Panc1 (cell line): ENCODE measurements around the gene GPC6. TPM values are rescaled to one million over a fixed set of nuclear protein-coding genes. Genes with fewer than 3 reads are reported as not detected.

Experiments
- ATAC-seq: fragments of 200-7000 bp; cut with Tn5 transposase; 2 replicates; pipeline ENCODE4 v1.9.1; 2020; ENCODE audit warnings: mild to moderate bottlenecking, moderate library complexity
- BruUV-seq: library from RNA; stranded (reverse); fragments of 400-500 nt; replicated peaks from 2 replicates; lab custom pipeline; 2021; lab: Mats Ljungman, UMichigan
- CTCF ChIA-PET: fragments of 300-600 bp; sonication (Branson Sonifier 250); formaldehyde crosslinking; loops from one replicate; lab custom pipeline; 2022; ENCODE audit warnings: antibody characterized with exemption; lab: Charles Lee
- POLR2A ChIA-PET: fragments of 300-600 bp; sonication (Branson Sonifier 250); formaldehyde crosslinking; loops from one replicate; lab custom pipeline; 2022; ENCODE audit warnings: antibody characterized with exemption; lab: Charles Lee
- DNase-seq: peaks from one replicate; pipeline ENCODE4 v3.0.0-alpha.2; 2010; ENCODE audit warnings: low read depth, low spot score
- H3K27ac ChIP-seq: 2 replicates; pipeline ENCODE4 v1.5.1; 2011; ENCODE audit warnings: mild to moderate bottlenecking, low read length, inconsistent platforms
- H3K27me3 ChIP-seq: fragments of 200-500 bp; sonication (Bioruptor generic); 2 replicates; pipeline ENCODE4 v1.6.0; 2014; ENCODE audit warnings: low read length, inconsistent platforms; ENCODE audit not compliant: control insufficient read depth, insufficient read depth
- H3K36me3 ChIP-seq: fragments of 200-500 bp; sonication (Bioruptor generic); 2 replicates; pipeline ENCODE4 v1.5.1; 2014; ENCODE audit warnings: inconsistent platforms, mild to moderate bottlenecking, low read length, moderate library complexity; ENCODE audit not compliant: control insufficient read depth, insufficient read depth
- H3K4me1 ChIP-seq: 2 replicates; pipeline ENCODE4 v1.5.1; 2011; ENCODE audit warnings: inconsistent platforms, mild to moderate bottlenecking, low read length, moderate library complexity; ENCODE audit not compliant: control insufficient read depth, insufficient read depth
- H3K4me3 ChIP-seq, 2 experiments: 2 replicates each; pipeline ENCODE4 v1.5.1; 2011 to 2012; ENCODE audit warnings: low read depth in 2 of 2, low read length in 2 of 2, mild to moderate bottlenecking in 2 of 2, inconsistent platforms in 1 of 2, moderate library complexity in 1 of 2
- H3K9me3 ChIP-seq: fragments of 200-500 bp; sonication (Bioruptor generic); 2 replicates; pipeline ENCODE4 v1.5.1; 2014; ENCODE audit warnings: low read depth, mild to moderate bottlenecking, inconsistent platforms, low read length, moderate library complexity; ENCODE audit not compliant: control insufficient read depth, insufficient read depth
- POLR2AphosphoS5 ChIP-seq: IDR thresholded peaks from 2 replicates; pipeline ENCODE4 v1.6.1; 2012; ENCODE audit warnings: mild to moderate bottlenecking, low read depth, low read length, moderate library complexity
- SIN3A ChIP-seq: IDR thresholded peaks from 2 replicates; pipeline ENCODE4 v1.6.1; 2012; ENCODE audit warnings: low read depth, mild to moderate bottlenecking, low read length, moderate library complexity, borderline replicate concordance; ENCODE audit not compliant: insufficient read depth
- TCF7L2 ChIP-seq: IDR thresholded peaks from 2 replicates; pipeline ENCODE4 v1.6.1; 2011; ENCODE audit warnings: mild to moderate bottlenecking, low read depth, low read length, inconsistent platforms
- in situ Hi-C: cut with HindIII; loops from 2 replicates; pipeline ENCODE4 v1.10.0; 2016; ENCODE audit warnings: low sequenced_read_pairs, low pct_unique_long_range_greater_than_20kb
- intact Hi-C: fragments of 100-400 bp; cut with micrococcal nuclease; formaldehyde crosslinking; loops from one replicate; pipeline ENCODE4 v1.10.0; 2022; ENCODE audit not compliant: unreplicated experiment
- total RNA-seq: library from RNA; stranded (reverse); gene quantifications from one replicate; pipeline ENCODE4 v1.2.1, GENCODE V29; 2021; ENCODE audit not compliant: unreplicated experiment
- TF ChIP-seq, protein P1 (sequence below), 2 experiments: IDR thresholded peaks; 2 replicates each; pipeline ENCODE4 v1.6.1; 2011 to 2012; ENCODE audit warnings: low read depth in 2 of 2, control low read depth in 1 of 2, low read length in 1 of 2, mild to moderate bottlenecking in 1 of 2, moderate library complexity in 1 of 2; ENCODE audit not compliant: insufficient read depth in 1 of 2
- TF ChIP-seq, protein P2 (sequence below): fragments of 450-650 bp; IDR thresholded peaks from 2 replicates; pipeline ENCODE4 v1.5.1; 2017; ENCODE audit warnings: mild to moderate bottlenecking

GPC6 gene
- total RNA-seq, 1 experiment from 2014 or later: 4.8 TPM

DNA sequence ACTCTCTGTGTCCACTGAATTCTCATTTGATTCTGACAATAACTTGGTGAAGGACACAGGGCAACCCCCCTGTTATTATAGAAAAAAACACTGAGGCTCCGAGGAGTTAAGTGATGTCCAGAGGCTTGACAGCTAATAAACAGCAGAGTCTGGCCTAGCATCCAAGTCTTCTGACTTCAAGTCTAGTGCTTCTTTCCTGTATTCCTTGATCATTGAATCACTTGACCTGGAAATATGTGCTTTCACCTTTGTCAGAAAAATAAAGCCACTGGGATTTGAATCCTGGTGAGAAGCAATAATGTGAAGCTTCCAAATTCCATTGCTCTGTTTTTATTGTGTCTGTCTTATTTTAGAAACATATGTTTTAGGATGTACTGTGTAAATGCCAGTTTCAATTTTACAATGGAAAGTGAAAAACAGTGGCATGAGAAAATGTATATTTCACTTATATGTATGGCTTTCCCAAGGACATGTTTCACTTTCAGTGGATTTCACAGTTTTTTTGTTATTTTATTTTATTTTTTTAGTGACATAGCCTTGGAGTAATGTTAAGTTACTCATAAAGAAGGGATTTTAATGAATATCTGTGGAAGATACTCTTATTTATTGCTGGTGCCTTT lies 190.2 kb downstream of the GPC6 start:
- CTCF ChIA-PET: no interaction called here
- H3K27ac ChIP-seq: no peak overlapping the region
- no peak for ATAC-seq

DNA sequence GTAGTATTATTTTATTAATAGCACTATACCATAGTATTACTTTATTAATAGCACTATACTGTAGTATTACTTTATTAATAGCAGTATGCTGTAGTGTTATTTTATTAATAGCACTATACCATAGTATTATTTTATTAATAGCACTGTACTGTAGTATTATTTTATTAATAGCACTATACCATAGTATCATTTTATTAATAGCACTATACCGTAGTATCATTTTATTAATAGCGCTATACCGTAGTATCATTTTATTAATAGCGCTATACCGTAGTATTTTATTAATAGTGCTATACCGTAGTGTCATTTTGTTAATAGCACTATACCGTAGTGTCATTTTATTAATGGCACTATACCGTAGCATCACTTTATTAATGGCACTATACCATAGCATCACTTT lies 191.8 kb downstream of the GPC6 start:
- Histone ChIP-seq H3K27ac (no peak overlapping the region), H3K36me3 (no peaks in the 10 kb centered on the region), H3K4me1 (no peaks in the 10 kb centered on the region), H3K9me3 (no peaks in the 10 kb centered on the region), H3K27me3 (no peaks in the 10 kb centered on the region), H3K4me3 (no peak overlapping the region)
- DNase-seq: no peak
- ChIA-PET POLR2A (no interaction called here), CTCF (no interaction called here)
- no TSS peak for BruUV-seq
- TF ChIP-seq, protein P1, sequence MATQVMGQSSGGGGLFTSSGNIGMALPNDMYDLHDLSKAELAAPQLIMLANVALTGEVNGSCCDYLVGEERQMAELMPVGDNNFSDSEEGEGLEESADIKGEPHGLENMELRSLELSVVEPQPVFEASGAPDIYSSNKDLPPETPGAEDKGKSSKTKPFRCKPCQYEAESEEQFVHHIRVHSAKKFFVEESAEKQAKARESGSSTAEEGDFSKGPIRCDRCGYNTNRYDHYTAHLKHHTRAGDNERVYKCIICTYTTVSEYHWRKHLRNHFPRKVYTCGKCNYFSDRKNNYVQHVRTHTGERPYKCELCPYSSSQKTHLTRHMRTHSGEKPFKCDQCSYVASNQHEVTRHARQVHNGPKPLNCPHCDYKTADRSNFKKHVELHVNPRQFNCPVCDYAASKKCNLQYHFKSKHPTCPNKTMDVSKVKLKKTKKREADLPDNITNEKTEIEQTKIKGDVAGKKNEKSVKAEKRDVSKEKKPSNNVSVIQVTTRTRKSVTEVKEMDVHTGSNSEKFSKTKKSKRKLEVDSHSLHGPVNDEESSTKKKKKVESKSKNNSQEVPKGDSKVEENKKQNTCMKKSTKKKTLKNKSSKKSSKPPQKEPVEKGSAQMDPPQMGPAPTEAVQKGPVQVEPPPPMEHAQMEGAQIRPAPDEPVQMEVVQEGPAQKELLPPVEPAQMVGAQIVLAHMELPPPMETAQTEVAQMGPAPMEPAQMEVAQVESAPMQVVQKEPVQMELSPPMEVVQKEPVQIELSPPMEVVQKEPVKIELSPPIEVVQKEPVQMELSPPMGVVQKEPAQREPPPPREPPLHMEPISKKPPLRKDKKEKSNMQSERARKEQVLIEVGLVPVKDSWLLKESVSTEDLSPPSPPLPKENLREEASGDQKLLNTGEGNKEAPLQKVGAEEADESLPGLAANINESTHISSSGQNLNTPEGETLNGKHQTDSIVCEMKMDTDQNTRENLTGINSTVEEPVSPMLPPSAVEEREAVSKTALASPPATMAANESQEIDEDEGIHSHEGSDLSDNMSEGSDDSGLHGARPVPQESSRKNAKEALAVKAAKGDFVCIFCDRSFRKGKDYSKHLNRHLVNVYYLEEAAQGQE (IDR thresholded peaks at IDR 0.05; ENCODE audit: insufficient read depth in 1 of 2, low read depth in 2 of 2, low read length in 1 of 2): no peak
- TF ChIP-seq POLR2AphosphoS5: no peak
- TF ChIP-seq TCF7L2: no peak
- no peak for TF ChIP-seq SIN3A
- TF ChIP-seq, protein P2, sequence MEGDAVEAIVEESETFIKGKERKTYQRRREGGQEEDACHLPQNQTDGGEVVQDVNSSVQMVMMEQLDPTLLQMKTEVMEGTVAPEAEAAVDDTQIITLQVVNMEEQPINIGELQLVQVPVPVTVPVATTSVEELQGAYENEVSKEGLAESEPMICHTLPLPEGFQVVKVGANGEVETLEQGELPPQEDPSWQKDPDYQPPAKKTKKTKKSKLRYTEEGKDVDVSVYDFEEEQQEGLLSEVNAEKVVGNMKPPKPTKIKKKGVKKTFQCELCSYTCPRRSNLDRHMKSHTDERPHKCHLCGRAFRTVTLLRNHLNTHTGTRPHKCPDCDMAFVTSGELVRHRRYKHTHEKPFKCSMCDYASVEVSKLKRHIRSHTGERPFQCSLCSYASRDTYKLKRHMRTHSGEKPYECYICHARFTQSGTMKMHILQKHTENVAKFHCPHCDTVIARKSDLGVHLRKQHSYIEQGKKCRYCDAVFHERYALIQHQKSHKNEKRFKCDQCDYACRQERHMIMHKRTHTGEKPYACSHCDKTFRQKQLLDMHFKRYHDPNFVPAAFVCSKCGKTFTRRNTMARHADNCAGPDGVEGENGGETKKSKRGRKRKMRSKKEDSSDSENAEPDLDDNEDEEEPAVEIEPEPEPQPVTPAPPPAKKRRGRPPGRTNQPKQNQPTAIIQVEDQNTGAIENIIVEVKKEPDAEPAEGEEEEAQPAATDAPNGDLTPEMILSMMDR: no peak
- intact Hi-C loops (no loop called here), in situ Hi-C loops (no loop called here)
- no peak for ATAC-seq

More for the DNA sequence above, 190.2 kb downstream of the GPC6 start:
- BruUV-seq: no TSS peak
- Histone ChIP-seq H3K27me3 (no peaks in the 10 kb centered on the region), H3K36me3 (no peaks in the 10 kb centered on the region), H3K4me1 (no peaks in the 10 kb centered on the region), H3K4me3 (no peak overlapping the region), H3K9me3 (no peaks in the 10 kb centered on the region)
- no peak for DNase-seq
- POLR2A ChIA-PET: no interaction called here
- intact Hi-C loops (no loop called here), in situ Hi-C loops (no loop called here)
- TF ChIP-seq, protein P2: no peak
- TF ChIP-seq TCF7L2 (no peak), POLR2AphosphoS5 (no peak), SIN3A (no peak)
- TF ChIP-seq, protein P1 (IDR thresholded peaks at IDR 0.05; ENCODE audit: insufficient read depth in 1 of 2, low read depth in 2 of 2, low read length in 1 of 2): no peak
